ENCODE results near the gene PPM1F. TPM values are rescaled to one million over a fixed set of nuclear protein-coding genes. Genes with fewer than 3 reads are reported as not detected.

Gene PPM1F
- polyA plus RNA-seq, 2 of the 4 experiments (the other 2 are of a cell fraction) = 11.0 to 14.2 TPM

DNA sequence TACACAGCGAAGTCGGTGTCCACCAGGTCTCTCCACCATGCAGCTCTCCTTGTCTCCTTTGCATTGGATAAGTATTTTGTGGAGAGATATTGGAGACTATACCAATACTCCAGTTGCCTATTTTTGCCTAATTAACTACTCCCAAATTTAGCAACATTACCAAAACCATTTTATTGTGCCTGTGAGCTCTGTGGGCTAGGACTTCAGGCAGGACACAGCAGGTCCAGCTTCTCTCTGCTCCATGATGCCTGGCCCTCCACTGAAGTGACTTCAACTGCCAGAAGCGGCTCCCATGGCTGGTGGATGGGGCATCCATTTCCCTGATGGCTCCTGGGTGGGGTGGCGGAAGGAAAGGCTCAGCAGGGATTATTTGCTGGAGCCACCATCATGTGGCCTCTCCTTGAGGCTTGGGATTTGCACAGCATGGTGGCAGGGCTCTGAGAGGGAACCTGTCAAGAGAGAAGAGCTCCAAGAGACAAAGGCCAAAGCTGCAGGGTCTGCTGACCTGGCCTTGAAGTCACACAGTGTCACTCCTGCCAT lies 48.3 kb downstream of the PPM1F start:
- ChIA-PET CTCF (interaction anchor here (0.6 to 1.0 kb wide), 2 partner anchors 34 to 220 kb away, joined by 3 to 5 read pairs; no protein-coding TSS in a partner anchor), POLR2A (no interaction called here)
- Histone ChIP-seq H3K4me2 (no peak overlapping the region), H3K4me1 (no peaks in the 10 kb centered on the region), H3K9me3 (no peaks in the 10 kb centered on the region), H3K4me3 (no peak overlapping the region), H3K27ac (no peak overlapping the region)
- WGBS (ENCODE audit: missing lambda C conversion rate) = 92% methylated on average over 4 of the region's 4 CpGs
- no peak for FAIRE-seq
- no peak for TF ChIP-seq ESRRA (IDR thresholded peaks at IDR 0.05; ENCODE audit: borderline replicate concordance, low read length)
- TF ChIP-seq, protein P1, sequence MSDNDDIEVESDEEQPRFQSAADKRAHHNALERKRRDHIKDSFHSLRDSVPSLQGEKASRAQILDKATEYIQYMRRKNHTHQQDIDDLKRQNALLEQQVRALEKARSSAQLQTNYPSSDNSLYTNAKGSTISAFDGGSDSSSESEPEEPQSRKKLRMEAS (IDR thresholded peaks at IDR 0.05) = no peak
- TF ChIP-seq NFE2L2 (conservative IDR thresholded peaks at IDR 0.05; ENCODE audit: low read length) = no peak
- no peak for TF ChIP-seq SMC3 (IDR thresholded peaks at IDR 0.05)
- TF ChIP-seq MAFK (IDR thresholded peaks at IDR 0.05; ENCODE audit: partially characterized antibody) = no peak
- no peak for TF ChIP-seq RARB (CRISPR knock-in tag; IDR thresholded peaks at IDR 0.05)
- no peak for TF ChIP-seq HDAC2 (IDR thresholded peaks at IDR 0.05)
- TF ChIP-seq, protein P2, sequence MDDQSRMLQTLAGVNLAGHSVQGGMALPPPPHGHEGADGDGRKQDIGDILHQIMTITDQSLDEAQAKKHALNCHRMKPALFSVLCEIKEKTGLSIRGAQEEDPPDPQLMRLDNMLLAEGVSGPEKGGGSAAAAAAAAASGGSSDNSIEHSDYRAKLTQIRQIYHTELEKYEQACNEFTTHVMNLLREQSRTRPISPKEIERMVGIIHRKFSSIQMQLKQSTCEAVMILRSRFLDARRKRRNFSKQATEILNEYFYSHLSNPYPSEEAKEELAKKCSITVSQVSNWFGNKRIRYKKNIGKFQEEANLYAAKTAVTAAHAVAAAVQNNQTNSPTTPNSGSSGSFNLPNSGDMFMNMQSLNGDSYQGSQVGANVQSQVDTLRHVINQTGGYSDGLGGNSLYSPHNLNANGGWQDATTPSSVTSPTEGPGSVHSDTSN (IDR thresholded peaks at IDR 0.05) = no peak
- no peak for TF ChIP-seq NR3C1 (IDR thresholded peaks at IDR 0.05)
- no peak for DNase-seq (ENCODE audit: low read depth in 1 of 2, low spot score in 1 of 2)
- no peak for ATAC-seq

GRCh38 chr22:21903283-21903682 lies 49.4 kb downstream of the PPM1F start:
- H3K4me3 ChIP-seq = no peak overlapping the region
- no peak for DNase-seq (ENCODE audit: low read depth in 1 of 2, low spot score in 1 of 2)
- no peak overlapping the region for H3K4me2 ChIP-seq
- no peaks in the 10 kb centered on the region for H3K4me1 ChIP-seq
- no peak overlapping the region for H3K27ac ChIP-seq
- ChIA-PET POLR2A (no interaction called here), CTCF (no interaction called here)
- no peak for TF ChIP-seq MAZ (IDR thresholded peaks at IDR 0.05; ENCODE audit: borderline replicate concordance, low read depth, low read length)
- FAIRE-seq = no peak
- no peak for ATAC-seq
- 73% methylated on average over 4 of the region's 4 CpGs for WGBS (ENCODE audit: missing lambda C conversion rate)
- H3K9me3 ChIP-seq = no peaks in the 10 kb centered on the region

DNA sequence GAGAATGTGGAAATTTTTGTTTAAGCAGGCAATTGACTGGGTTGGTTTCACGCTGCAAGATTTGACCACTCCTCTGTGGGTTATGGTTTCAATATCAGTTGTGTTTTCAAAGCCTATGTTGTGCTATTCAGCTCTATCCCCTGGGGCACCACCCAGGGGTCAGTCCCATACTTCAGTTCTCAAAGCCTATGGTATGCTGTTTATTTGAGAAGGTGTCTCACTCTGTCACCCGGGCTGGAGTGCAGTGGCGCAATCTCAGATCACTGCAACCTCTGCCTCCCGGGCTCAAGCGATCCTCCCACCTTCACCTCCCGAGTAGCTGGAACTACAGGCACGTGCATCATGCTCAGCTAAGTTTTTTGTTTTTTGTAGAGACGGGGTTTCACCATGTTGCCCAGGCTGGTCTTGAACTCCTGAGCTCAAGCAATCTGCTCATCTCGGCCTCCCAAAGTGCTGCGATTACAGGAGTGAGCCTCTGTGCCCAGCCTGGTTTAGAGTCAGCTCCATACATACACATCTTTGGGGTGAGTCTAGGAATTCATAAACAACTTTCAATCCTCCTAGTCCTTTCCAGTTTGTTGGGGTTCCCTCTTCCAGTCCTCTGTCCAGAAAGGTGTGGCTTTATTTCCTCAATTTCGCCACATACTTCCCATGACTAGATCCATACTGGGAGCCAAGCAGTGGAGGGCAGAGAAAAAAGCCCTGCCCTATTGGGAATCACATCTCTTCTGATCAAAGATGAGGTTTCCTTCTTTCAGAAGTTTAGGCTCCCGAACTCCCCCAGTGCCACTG lies 50.2 kb downstream of the PPM1F start:
- no peak overlapping the region for H3K4me2 ChIP-seq
- no peak for FAIRE-seq
- TF ChIP-seq ZFP36 (IDR thresholded peaks at IDR 0.05; ENCODE audit: borderline replicate concordance, partially characterized antibody) (no peak), NFE2L2 (conservative IDR thresholded peaks at IDR 0.05; ENCODE audit: low read length) (no peak), RAD21 (conservative IDR thresholded peaks at IDR 0.05 in 1 of 2, IDR thresholded peaks at IDR 0.05 in 1 of 2) (no peak), BHLHE40 (IDR thresholded peaks at IDR 0.05; ENCODE audit: low read depth, low read length) (no peak), RNF2 (IDR thresholded peaks at IDR 0.05; ENCODE audit: borderline replicate concordance, low read depth) (no peak), ELK1 (IDR thresholded peaks at IDR 0.05; ENCODE audit: low read depth, low read length) (no peak), JUN (IDR thresholded peaks at IDR 0.05) (no peak), CHD2 (IDR thresholded peaks at IDR 0.05; ENCODE audit: low read length, partially characterized antibody) (no peak), HOXB5 (CRISPR knock-in tag; IDR thresholded peaks at IDR 0.05) (no peak), MAFK (IDR thresholded peaks at IDR 0.05; ENCODE audit: partially characterized antibody) (no peak), NPAS2 (CRISPR knock-in tag; IDR thresholded peaks at IDR 0.05; ENCODE audit: borderline replicate concordance) (no peak), TP53 (CRISPR knock-in tag; IDR thresholded peaks at IDR 0.05) (no peak), RARB (CRISPR knock-in tag; IDR thresholded peaks at IDR 0.05) (no peak)
- TF ChIP-seq, protein P3, sequence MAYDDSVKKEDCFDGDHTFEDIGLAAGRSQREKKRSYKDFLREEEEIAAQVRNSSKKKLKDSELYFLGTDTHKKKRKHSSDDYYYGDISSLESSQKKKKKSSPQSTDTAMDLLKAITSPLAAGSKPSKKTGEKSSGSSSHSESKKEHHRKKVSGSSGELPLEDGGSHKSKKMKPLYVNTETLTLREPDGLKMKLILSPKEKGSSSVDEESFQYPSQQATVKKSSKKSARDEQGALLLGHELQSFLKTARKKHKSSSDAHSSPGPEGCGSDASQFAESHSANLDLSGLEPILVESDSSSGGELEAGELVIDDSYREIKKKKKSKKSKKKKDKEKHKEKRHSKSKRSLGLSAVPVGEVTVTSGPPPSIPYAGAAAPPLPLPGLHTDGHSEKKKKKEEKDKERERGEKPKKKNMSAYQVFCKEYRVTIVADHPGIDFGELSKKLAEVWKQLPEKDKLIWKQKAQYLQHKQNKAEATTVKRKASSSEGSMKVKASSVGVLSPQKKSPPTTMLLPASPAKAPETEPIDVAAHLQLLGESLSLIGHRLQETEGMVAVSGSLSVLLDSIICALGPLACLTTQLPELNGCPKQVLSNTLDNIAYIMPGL (CRISPR knock-in tag; IDR thresholded peaks at IDR 0.05; ENCODE audit: borderline replicate concordance) = no peak
- TF ChIP-seq, protein P4, sequence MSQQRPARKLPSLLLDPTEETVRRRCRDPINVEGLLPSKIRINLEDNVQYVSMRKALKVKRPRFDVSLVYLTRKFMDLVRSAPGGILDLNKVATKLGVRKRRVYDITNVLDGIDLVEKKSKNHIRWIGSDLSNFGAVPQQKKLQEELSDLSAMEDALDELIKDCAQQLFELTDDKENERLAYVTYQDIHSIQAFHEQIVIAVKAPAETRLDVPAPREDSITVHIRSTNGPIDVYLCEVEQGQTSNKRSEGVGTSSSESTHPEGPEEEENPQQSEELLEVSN (IDR thresholded peaks at IDR 0.05; ENCODE audit: borderline replicate concordance, low read depth) = no peak
- ChIA-PET POLR2A (no interaction called here), CTCF (no interaction called here)
- H3K27ac ChIP-seq = no peak overlapping the region
- H3K4me1 ChIP-seq = no peaks in the 10 kb centered on the region
- no peak overlapping the region for H3K4me3 ChIP-seq
- no peaks in the 10 kb centered on the region for H3K9me3 ChIP-seq
- ATAC-seq = no peak
- WGBS (ENCODE audit: missing lambda C conversion rate) = 79% methylated on average over 12 of the region's 12 CpGs
- DNase-seq (ENCODE audit: low read depth in 1 of 2, low spot score in 1 of 2) = no peak
